Endothelial cell of umbilical vein (primary cell): Measurements from ENCODE around the gene CBFA2T3. TPM values are rescaled to one million over a fixed set of nuclear protein-coding genes. Genes with fewer than 3 reads are reported as not detected.

ENCODE experiments used
- BruUV-seq: library from RNA; stranded (reverse); fragments of 400-500 nt; replicated peaks from 2 replicates; lab custom pipeline; 2021; lab: Mats Ljungman, UMichigan
- CTCF ChIA-PET: fragments of 300-600, 350-600 bp; sonication (Branson Sonifier 250); formaldehyde crosslinking; loops from one replicate; lab custom pipeline; 2021; ENCODE audit warnings: antibody characterized with exemption, inconsistent platforms; lab: Charles Lee
- POLR2A ChIA-PET: fragments of 300-600, 350-600 bp; sonication (Branson Sonifier 250); formaldehyde crosslinking; loops from one replicate; lab custom pipeline; 2021; ENCODE audit warnings: antibody characterized with exemption, inconsistent platforms; lab: Charles Lee
- DNase-seq: peaks from one replicate; pipeline ENCODE4 v3.0.0-alpha.2; 2011; ENCODE audit warnings: low read depth, low spot score
- FAIRE-seq: peaks from 2 replicates; lab custom pipeline; 2011; peaks lifted over from hg19 to GRCh38; lab: Jason Lieb, UNC
- H2AFZ ChIP-seq: 2 replicates; pipeline ENCODE4 v1.6.0; 2012; ENCODE audit warnings: low read depth, low read length, control low read depth, inconsistent platforms
- H3K27ac ChIP-seq: 2 replicates; pipeline ENCODE4 v1.5.1; 2011; ENCODE audit warnings: low read depth, mild to moderate bottlenecking, control low read depth, low read length, moderate library complexity; ENCODE audit not compliant: insufficient read depth
- H3K27me3 ChIP-seq, 2 experiments: 2 replicates each; pipeline versions ENCODE4 v1.6.0 to v1.6.1; 2011; ENCODE audit warnings: low read length in 2 of 2, mixed read lengths in 1 of 2; ENCODE audit not compliant: control insufficient read depth in 2 of 2, insufficient read depth in 2 of 2
- H3K36me3 ChIP-seq, 2 experiments: 2 replicates in 1 of 2; 3 replicates in 1 of 2; pipeline ENCODE4 v1.5.1; 2011; ENCODE audit warnings: low read length in 2 of 2, mild to moderate bottlenecking in 1 of 2, moderate library complexity in 1 of 2; ENCODE audit not compliant: control insufficient read depth in 2 of 2, insufficient read depth in 2 of 2; ENCODE audit errors: extremely low read depth in 1 of 2
- H3K4me1 ChIP-seq: 3 replicates; pipeline ENCODE4 v1.5.1; 2011; ENCODE audit warnings: mild to moderate bottlenecking, low read length; ENCODE audit not compliant: control insufficient read depth, insufficient read depth; ENCODE audit errors: extremely low read depth
- H3K4me2 ChIP-seq: 2 replicates; pipeline ENCODE4 v1.6.1; 2011; ENCODE audit warnings: low read length, control low read depth, mixed read lengths; ENCODE audit not compliant: insufficient read depth
- H3K4me3 ChIP-seq, 3 experiments: fragments of 200-600 bp in 1 of 3; sonication (generic), shearing (Covaris generic) in 1 of 3; replicated peaks in 1 of 3; 2 replicates each; pipeline ENCODE4 v1.5.1; 2011 to 2016; ENCODE audit warnings: control low read depth in 3 of 3, low read length in 3 of 3, mild to moderate bottlenecking in 2 of 3, inconsistent platforms in 1 of 3, low read depth in 1 of 3, moderate library complexity in 1 of 3; ENCODE audit not compliant: insufficient read depth in 1 of 3
- H3K79me2 ChIP-seq: 2 replicates; pipeline ENCODE4 v1.6.0; 2012; ENCODE audit warnings: low read length, inconsistent platforms; ENCODE audit not compliant: control insufficient read depth, insufficient read depth
- H3K9ac ChIP-seq: replicated peaks from 2 replicates; pipeline ENCODE3; 2011; ENCODE audit warnings: low read length, control low read depth; ENCODE audit not compliant: insufficient read depth; ENCODE audit errors: extremely low read depth
- H3K9me1 ChIP-seq: replicated peaks from 3 replicates; pipeline ENCODE4 v1.6.0; 2011; ENCODE audit warnings: mild to moderate bottlenecking, low read length; ENCODE audit not compliant: control insufficient read depth, insufficient read depth; ENCODE audit errors: extremely low read depth
- H3K9me3 ChIP-seq: replicated peaks from 2 replicates; pipeline ENCODE4 v1.5.1; 2012; ENCODE audit warnings: low read length, inconsistent platforms; ENCODE audit not compliant: control insufficient read depth, insufficient read depth
- H4K20me1 ChIP-seq: replicated peaks from 2 replicates; pipeline ENCODE3; 2011; ENCODE audit warnings: mild to moderate bottlenecking, low read length; ENCODE audit not compliant: control insufficient read depth, insufficient read depth; ENCODE audit errors: extremely low read depth
- EZH2 ChIP-seq: IDR thresholded peaks from 2 replicates; pipeline ENCODE4 v1.6.1; 2012; ENCODE audit warnings: borderline replicate concordance, low read depth, mild to moderate bottlenecking, moderate library complexity, low read length, inconsistent platforms; ENCODE audit not compliant: severe bottlenecking
- FOS ChIP-seq: IDR thresholded peaks from 2 replicates; pipeline ENCODE4 v1.6.1; 2011; ENCODE audit warnings: mild to moderate bottlenecking, low read length, moderate library complexity, borderline replicate concordance; ENCODE audit not compliant: insufficient read depth
- GATA2 ChIP-seq: IDR thresholded peaks from 2 replicates; pipeline ENCODE4 v1.7.0; 2011; ENCODE audit warnings: low read depth, mild to moderate bottlenecking, moderate library complexity, mixed read lengths, low read length; ENCODE audit not compliant: insufficient read length, insufficient read depth
- JUN ChIP-seq: IDR thresholded peaks from 2 replicates; pipeline ENCODE4 v1.6.1; 2011; ENCODE audit warnings: borderline replicate concordance, low read depth; ENCODE audit not compliant: insufficient read length, insufficient read depth
- MYC ChIP-seq: IDR thresholded peaks from one replicate; pipeline ENCODE4 v1.6.1; 2011; ENCODE audit warnings: mild to moderate bottlenecking, low read depth, low read length
- POLR2A ChIP-seq: IDR thresholded peaks from 2 replicates; pipeline ENCODE4 v1.6.1; 2012; ENCODE audit warnings: low read depth, mild to moderate bottlenecking, control low read depth, low read length
- POLR2AphosphoS5 ChIP-seq: IDR thresholded peaks from 2 replicates; pipeline ENCODE4 v1.6.1; 2012; ENCODE audit warnings: low read depth, mild to moderate bottlenecking, control low read depth, low read length, moderate library complexity; ENCODE audit not compliant: insufficient read depth
- dilution Hi-C: fragments of 300-500 bp; cut with MboI; formaldehyde crosslinking; loops from one replicate; pipeline ENCODE4 v1.15.0; 2019; ENCODE audit warnings: low sequenced_read_pairs; ENCODE audit not compliant: extremely low pct_ligation_motif_present
- intact Hi-C: fragments of 100-400 bp; cut with micrococcal nuclease; formaldehyde crosslinking; loops from one replicate; pipeline ENCODE4 v1.10.0; 2022
- polyA plus RNA-seq, 4 experiments: library from polyadenylated mRNA; depleted of rRNA in 3 of 4; stranded (reverse) in 3 of 4; unstranded in 1 of 4; fragments of >200 nt; gene quantifications; 2 replicates each; pipeline versions ENCODE4 v1.2.1 to v1.2.3, GENCODE V29; 2011 to 2012; ENCODE audit warnings: missing spikeins in 1 of 4
- total RNA-seq: library from RNA; stranded (reverse); gene quantifications from 2 replicates; pipeline ENCODE4 v1.2.3, GENCODE V29; 2021
- TF ChIP-seq, protein P1 (sequence below): IDR thresholded peaks from 2 replicates; pipeline ENCODE4 v1.6.1; 2011; ENCODE audit not compliant: insufficient read depth, insufficient read length
- TF ChIP-seq, protein P2 (sequence below), 2 donors: IDR thresholded peaks; 1 replicate in 1 of 2; 2 replicates in 1 of 2; pipeline ENCODE4 v1.5.1; 2011; ENCODE audit warnings: low read length in 2 of 2, mild to moderate bottlenecking in 2 of 2, moderate library complexity in 2 of 2, control low read depth in 1 of 2, inconsistent platforms in 1 of 2, low read depth in 1 of 2; ENCODE audit not compliant: insufficient read depth in 1 of 2; ENCODE audit errors: extremely low read depth in 1 of 2

Gene CBFA2T3
- total and polyA plus RNA-seq, 2 donors (not counting 3 experiments of a cell fraction or from before 2014, with no cell fraction given): not detected

DNA sequence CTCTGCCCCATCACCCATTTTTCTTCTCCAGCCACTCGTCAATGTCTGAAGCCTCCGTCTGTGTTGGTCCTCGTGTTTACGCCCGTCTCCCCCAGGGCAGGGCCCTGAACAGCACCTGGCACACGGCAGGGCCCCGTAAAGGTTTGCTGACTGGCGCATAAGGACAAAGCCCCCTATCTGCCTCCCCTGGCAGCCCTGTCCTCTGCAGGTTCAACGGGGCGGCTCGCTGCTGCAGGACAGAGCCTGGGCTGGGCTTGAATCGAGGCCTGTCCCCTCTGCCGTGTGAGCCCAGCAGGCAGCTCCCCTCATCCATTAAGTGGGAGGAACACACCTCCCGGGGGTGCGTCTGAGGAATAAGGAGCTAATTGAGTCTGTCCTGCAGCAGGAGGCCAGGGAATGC lies 64.5 kb downstream of the CBFA2T3 start:
- H3K27ac ChIP-seq: no peak overlapping the region
- no peaks in the 10 kb centered on the region for H4K20me1 ChIP-seq
- dilution Hi-C loops: no loop called here
- intact Hi-C loops: no loop called here
- H3K9ac ChIP-seq: no peak overlapping the region
- H3K9me3 ChIP-seq: no peaks in the 10 kb centered on the region
- CTCF ChIA-PET: no interaction called here
- H3K36me3 ChIP-seq: no peaks in the 10 kb centered on the region
- TF ChIP-seq FOS: no peak
- no peak for TF ChIP-seq EZH2
- TF ChIP-seq JUN: no peak
- TF ChIP-seq POLR2A: no peak
- TF ChIP-seq MYC: no peak
- no peak overlapping the region for H3K4me2 ChIP-seq
- FAIRE-seq: no peak
- BruUV-seq: no TSS peak
- H3K27me3 ChIP-seq: no peaks in the 10 kb centered on the region
- H3K4me1 ChIP-seq: no peaks in the 10 kb centered on the region
- no peaks in the 10 kb centered on the region for H3K79me2 ChIP-seq
- H3K9me1 ChIP-seq: no peaks in the 10 kb centered on the region
- no peak for DNase-seq
- POLR2A ChIA-PET: no interaction called here
- no peak overlapping the region for H2AFZ ChIP-seq
- H3K4me3 ChIP-seq: no peak overlapping the region

DNA sequence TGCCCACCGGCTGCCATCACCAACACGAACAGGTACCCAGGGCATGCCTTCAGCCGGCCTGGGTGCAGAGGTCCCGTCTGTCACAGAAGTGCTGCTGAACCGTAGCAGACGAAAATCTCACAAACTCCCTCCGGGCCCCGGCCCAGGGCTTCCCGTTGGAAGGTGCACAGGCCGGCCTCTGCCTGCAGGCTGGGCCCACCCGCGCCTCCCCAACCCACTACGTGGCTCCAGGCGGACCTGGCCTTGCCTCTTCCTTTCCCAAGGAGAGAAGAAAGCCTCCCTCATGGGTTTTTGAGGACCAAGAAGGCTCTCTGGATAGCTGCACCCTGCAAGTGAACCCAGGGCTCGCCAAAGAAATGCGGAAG lies 65.1 kb downstream of the CBFA2T3 start:
- H4K20me1 ChIP-seq: no peaks in the 10 kb centered on the region
- no peaks in the 10 kb centered on the region for H3K36me3 ChIP-seq
- H3K4me2 ChIP-seq: no peak overlapping the region
- no peaks in the 10 kb centered on the region for H3K4me1 ChIP-seq
- H3K4me3 ChIP-seq: no peak overlapping the region
- DNase-seq (no peak), FAIRE-seq (no peak)
- TF ChIP-seq POLR2A (no peak), JUN (no peak), EZH2 (no peak), MYC (no peak), GATA2 (no peak), FOS (no peak), POLR2AphosphoS5 (no peak)
- TF ChIP-seq, protein P1, sequence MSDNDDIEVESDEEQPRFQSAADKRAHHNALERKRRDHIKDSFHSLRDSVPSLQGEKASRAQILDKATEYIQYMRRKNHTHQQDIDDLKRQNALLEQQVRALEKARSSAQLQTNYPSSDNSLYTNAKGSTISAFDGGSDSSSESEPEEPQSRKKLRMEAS: no peak
- TF ChIP-seq, protein P2, sequence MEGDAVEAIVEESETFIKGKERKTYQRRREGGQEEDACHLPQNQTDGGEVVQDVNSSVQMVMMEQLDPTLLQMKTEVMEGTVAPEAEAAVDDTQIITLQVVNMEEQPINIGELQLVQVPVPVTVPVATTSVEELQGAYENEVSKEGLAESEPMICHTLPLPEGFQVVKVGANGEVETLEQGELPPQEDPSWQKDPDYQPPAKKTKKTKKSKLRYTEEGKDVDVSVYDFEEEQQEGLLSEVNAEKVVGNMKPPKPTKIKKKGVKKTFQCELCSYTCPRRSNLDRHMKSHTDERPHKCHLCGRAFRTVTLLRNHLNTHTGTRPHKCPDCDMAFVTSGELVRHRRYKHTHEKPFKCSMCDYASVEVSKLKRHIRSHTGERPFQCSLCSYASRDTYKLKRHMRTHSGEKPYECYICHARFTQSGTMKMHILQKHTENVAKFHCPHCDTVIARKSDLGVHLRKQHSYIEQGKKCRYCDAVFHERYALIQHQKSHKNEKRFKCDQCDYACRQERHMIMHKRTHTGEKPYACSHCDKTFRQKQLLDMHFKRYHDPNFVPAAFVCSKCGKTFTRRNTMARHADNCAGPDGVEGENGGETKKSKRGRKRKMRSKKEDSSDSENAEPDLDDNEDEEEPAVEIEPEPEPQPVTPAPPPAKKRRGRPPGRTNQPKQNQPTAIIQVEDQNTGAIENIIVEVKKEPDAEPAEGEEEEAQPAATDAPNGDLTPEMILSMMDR (IDR thresholded peaks at IDR 0.05; ENCODE audit: extremely low read depth in 1 of 2, insufficient read depth in 1 of 2, low read depth in 1 of 2, low read length in 2 of 2): no peak
- no peaks in the 10 kb centered on the region for H3K79me2 ChIP-seq
- no peaks in the 10 kb centered on the region for H3K9me1 ChIP-seq
- H3K9me3 ChIP-seq: no peaks in the 10 kb centered on the region
- H3K27me3 ChIP-seq: no peaks in the 10 kb centered on the region
- intact Hi-C loops: no loop called here
- BruUV-seq: no TSS peak
- H2AFZ ChIP-seq: no peak overlapping the region
- no peak overlapping the region for H3K27ac ChIP-seq
- H3K9ac ChIP-seq: no peak overlapping the region
- ChIA-PET CTCF (no interaction called here), POLR2A (no interaction called here)
- dilution Hi-C loops: no loop called here
